Uterus (tissue), 4 donors: ENCODE data around the gene POLK. TPM values are rescaled to one million over a fixed set of nuclear protein-coding genes. Genes with fewer than 3 reads are reported as not detected.

Source experiments
- DNase-seq, 2 donors: peaks; one replicate each; pipeline ENCODE4 v3.0.0-alpha.2; 2019 to 2020
- H3K27ac ChIP-seq, 2 donors: fragments of 200-600 bp; sonication (generic); 1 replicate in 1 of 2; 2 replicates in 1 of 2; pipeline ENCODE4 v1.5.1; 2016 to 2018
- H3K27me3 ChIP-seq, 2 donors: fragments of 200-600 bp; sonication (generic); one replicate each; pipeline ENCODE4 v1.5.1; 2018 to 2019; ENCODE audit warnings: control low read depth in 1 of 2
- H3K36me3 ChIP-seq, 2 donors: fragments of 200-600 bp; sonication (generic); one replicate each; pipeline ENCODE4 v1.5.1; 2019; ENCODE audit warnings: control low read depth in 1 of 2
- H3K4me1 ChIP-seq, 2 donors: fragments of 200-600 bp; sonication (generic); one replicate each; pipeline ENCODE4 v1.5.1; 2018 to 2019; ENCODE audit warnings: control low read depth in 1 of 2
- H3K4me3 ChIP-seq, 2 donors: fragments of 200-600 bp; sonication (generic); 1 replicate in 1 of 2; 2 replicates in 1 of 2; pipeline ENCODE4 v1.5.1; 2018 to 2019; ENCODE audit warnings: mild to moderate bottlenecking in 1 of 2
- H3K9me3 ChIP-seq, 2 donors: fragments of 200-600 bp; sonication (generic); one replicate each; pipeline ENCODE4 v1.5.1; 2019; ENCODE audit warnings: control low read depth in 1 of 2
- CTCF ChIP-seq, 4 experiments: fragments of 200-600 bp in 2 of 4; fragments of 450-650 bp in 2 of 4; sonication (generic) in 2 of 4; IDR thresholded peaks; one replicate each; pipeline ENCODE4 v1.5.1; 2016 to 2019; ENCODE audit warnings: antibody characterized with exemption in 4 of 4, mild to moderate bottlenecking in 2 of 4, moderate library complexity in 1 of 4
- POLR2A ChIP-seq, 2 donors: fragments of 450-650 bp; IDR thresholded peaks; one replicate each; pipeline ENCODE4 v1.6.1; 2016; ENCODE audit warnings: antibody characterized with exemption in 2 of 2, mild to moderate bottlenecking in 1 of 2, moderate library complexity in 1 of 2
- intact Hi-C: fragments of 100-400 bp; cut with DNase I; formaldehyde crosslinking; loops from one replicate; pipeline ENCODE4 v1.15.1; 2023; ENCODE audit warnings: low total_unique reads
- total RNA-seq, 4 donors: library from RNA; depleted of rRNA in 3 of 4; stranded (reverse); fragments of >200 nt in 3 of 4; gene quantifications; one replicate each; pipeline versions ENCODE4 v1.1.0 to v1.2.4, GENCODE V29; 2014 to 2023
- donor health status: DM: yes; HTN: yes; CAD: no.

POLK gene
- total RNA-seq, 4 donors from 2014 or later = 27.9 to 81.6 (median 58.2) TPM

GRCh38 chr5:75538211-75538610 lies 26.5 kb downstream of the POLK start:
- H3K4me3 ChIP-seq = no peak overlapping the region
- intact Hi-C loops = no loop called here
- H3K27ac ChIP-seq = no peak overlapping the region
- H3K4me1 ChIP-seq = no peaks in the 10 kb centered on the region
- no peaks in the 10 kb centered on the region for H3K27me3 ChIP-seq
- TF ChIP-seq CTCF (IDR thresholded peaks at IDR 0.05) (no peak), POLR2A (IDR thresholded peaks at IDR 0.05) (no peak)
- no peak for DNase-seq
- no peaks in the 10 kb centered on the region for H3K9me3 ChIP-seq
- no peaks in the 10 kb centered on the region for H3K36me3 ChIP-seq

GRCh38 chr5:75545131-75545530 lies 33.4 kb downstream of the POLK start:
- DNase-seq = no peak
- Histone ChIP-seq H3K27me3 (peaks cover 0 to 3% of the 10 kb centered on the region in 2 donors), H3K36me3 (no peaks in the 10 kb centered on the region), H3K4me3 (no peak overlapping the region), H3K4me1 (no peaks in the 10 kb centered on the region), H3K27ac (no peak overlapping the region), H3K9me3 (no peaks in the 10 kb centered on the region)
- TF ChIP-seq POLR2A (IDR thresholded peaks at IDR 0.05) = no peak
- TF ChIP-seq CTCF (IDR thresholded peaks at IDR 0.05) = no peak
- intact Hi-C loops = no loop called here

- Histone ChIP-seq H3K4me1 (no peaks in the 10 kb centered on the region), H3K9me3 (no peaks in the 10 kb centered on the region), H3K4me3 (no peak overlapping the region), H3K36me3 (no peaks in the 10 kb centered on the region), H3K27ac (no peak overlapping the region), H3K27me3 (peaks cover 0 to 3% of the 10 kb centered on the region in 2 donors)
- TF ChIP-seq CTCF (IDR thresholded peaks at IDR 0.05) (no peak), POLR2A (IDR thresholded peaks at IDR 0.05) (no peak)
- DNase-seq = no peak
- intact Hi-C loops = no loop called here
These were observed 35.1 kb downstream of the POLK start for GRCh38 chr5:75546830-75547229.

GRCh38 chr5:75547812-75548211 lies 36.1 kb downstream of the POLK start:
- H3K36me3 ChIP-seq = no peaks in the 10 kb centered on the region
- intact Hi-C loops = no loop called here
- DNase-seq = no peak
- peaks cover 0 to 3% of the 10 kb centered on the region in 2 donors for H3K27me3 ChIP-seq
- no peak overlapping the region for H3K4me3 ChIP-seq
- no peaks in the 10 kb centered on the region for H3K9me3 ChIP-seq
- H3K27ac ChIP-seq = no peak overlapping the region
- TF ChIP-seq POLR2A (IDR thresholded peaks at IDR 0.05) (no peak), CTCF (IDR thresholded peaks at IDR 0.05) (no peak)
- no peaks in the 10 kb centered on the region for H3K4me1 ChIP-seq

GRCh38 chr5:75550597-75550996 lies 38.9 kb downstream of the POLK start:
- no peak for DNase-seq
- no peak overlapping the region for H3K4me3 ChIP-seq
- peaks cover 0 to 3% of the 10 kb centered on the region in 2 donors for H3K27me3 ChIP-seq
- no peaks in the 10 kb centered on the region for H3K36me3 ChIP-seq
- intact Hi-C loops = no loop called here
- no peaks in the 10 kb centered on the region for H3K9me3 ChIP-seq
- no peak overlapping the region for H3K27ac ChIP-seq
- TF ChIP-seq CTCF (IDR thresholded peaks at IDR 0.05) (no peak), POLR2A (IDR thresholded peaks at IDR 0.05) (no peak)
- no peaks in the 10 kb centered on the region for H3K4me1 ChIP-seq
